ENCODE data around the gene CCDC142.
"Not testable (repeated sequence)": the region's sequence is repeated elsewhere in the genome, so short reads cannot be mapped to it uniquely, and the experiment has no call there.

CCDC142 gene

DNA sequence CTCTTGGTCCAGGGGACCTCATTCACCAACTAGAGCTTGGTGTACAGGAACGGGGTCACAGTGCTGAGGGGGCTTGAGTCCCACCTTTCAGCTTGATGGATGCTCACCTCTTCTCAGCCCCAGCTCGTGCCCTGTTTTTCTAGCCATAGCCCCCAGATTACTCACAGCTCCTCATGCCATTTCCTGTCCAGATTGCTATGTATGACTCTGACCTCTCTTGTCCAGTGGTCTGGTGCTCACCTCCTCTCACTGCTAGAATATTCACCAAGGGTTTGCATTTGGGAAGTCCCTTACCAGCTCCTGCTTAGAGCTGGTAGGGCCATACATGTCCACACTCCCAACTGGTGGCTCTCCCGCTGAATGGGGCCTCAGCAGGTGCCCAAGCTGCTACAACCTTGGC is 10.7 kb upstream of the CCDC142 start:
- ATAC-seq = no peak
- Mint-ChIP-seq H3K27me3 (peaks cover 13% of the 10 kb centered on the region), H3K36me3 (peaks cover 53% of the 10 kb centered on the region), H3K4me3 (no peak overlapping the region), H3K9me3 (no peaks in the 10 kb centered on the region), H3K4me1 (peaks cover 12% of the 10 kb centered on the region), H3K27ac (no peak overlapping the region)

DNA sequence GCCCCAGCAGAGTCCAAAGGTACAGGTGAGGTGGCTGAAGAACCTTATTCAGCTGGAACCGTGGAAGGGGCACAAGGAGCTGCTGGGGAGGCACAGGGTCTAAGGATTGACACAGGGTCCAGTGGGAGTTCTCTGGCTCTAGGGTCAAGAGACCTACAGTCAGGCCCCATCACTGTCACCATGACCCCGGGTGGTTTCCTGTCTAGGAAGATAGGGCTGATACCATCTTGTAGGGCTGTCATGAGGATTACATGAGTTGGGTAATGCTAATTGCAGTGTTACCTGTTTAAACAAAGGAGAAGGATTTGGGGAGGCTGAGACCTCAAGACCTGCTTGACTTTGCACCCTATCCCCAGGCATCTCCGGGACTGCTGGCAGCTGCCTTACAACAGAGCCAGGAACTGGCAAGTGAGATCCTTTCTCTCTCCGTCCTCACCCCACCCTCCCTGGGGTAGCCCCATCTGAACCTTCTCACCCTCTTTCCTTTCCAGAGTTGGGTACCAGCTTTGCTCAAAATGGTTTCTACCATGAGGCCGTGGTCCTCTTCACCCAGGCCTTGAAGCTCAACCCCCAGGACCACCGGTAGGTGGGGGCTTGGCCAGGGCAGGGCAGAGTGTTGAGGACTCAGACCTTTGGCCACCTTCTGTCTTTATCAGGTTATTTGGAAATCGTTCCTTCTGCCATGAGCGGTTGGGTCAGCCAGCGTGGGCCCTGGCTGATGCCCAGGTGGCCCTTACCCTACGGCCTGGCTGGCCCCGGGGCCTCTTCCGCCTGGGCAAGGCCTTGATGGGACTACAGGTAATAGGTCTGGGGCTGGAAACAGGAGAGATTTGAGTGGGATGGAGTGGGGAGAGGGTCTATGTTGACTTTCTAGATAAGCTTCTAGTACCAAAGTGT is 9.1 kb upstream of the CCDC142 start:
- Mint-ChIP-seq H3K36me3 (peaks cover 55% of the 10 kb centered on the region), H3K27ac (no peak overlapping the region), H3K4me3 (no peak overlapping the region), H3K9me3 (no peaks in the 10 kb centered on the region), H3K27me3 (no peaks in the 10 kb centered on the region), H3K4me1 (no peaks in the 10 kb centered on the region)
- no peak for ATAC-seq

DNA sequence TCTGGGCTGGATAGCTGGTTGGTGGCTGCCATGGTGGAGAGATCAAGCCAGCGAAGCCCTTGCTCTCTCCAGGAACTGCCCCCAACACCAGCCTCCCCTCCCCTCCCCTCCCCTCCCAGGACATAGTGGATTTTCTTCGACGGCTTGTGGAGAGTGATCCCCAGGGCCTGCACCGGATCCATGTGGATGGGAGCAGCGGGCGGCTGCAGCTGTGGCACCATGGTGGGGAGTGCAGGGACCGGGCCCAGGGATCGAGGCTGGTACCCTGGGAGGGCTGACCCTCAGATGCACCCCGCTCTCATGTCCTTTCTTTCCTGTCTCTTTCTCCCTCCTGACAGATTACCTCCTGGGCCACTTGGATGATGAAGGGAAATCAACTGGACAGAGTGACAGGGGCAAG is 7.1 kb upstream of the CCDC142 start:
- Mint-ChIP-seq H3K27me3 (no peaks in the 10 kb centered on the region), H3K4me3 (no peak overlapping the region), H3K36me3 (peaks cover 65% of the 10 kb centered on the region), H3K27ac (no peak overlapping the region), H3K4me1 (no peaks in the 10 kb centered on the region), H3K9me3 (no peaks in the 10 kb centered on the region)
- no peak for ATAC-seq

DNA sequence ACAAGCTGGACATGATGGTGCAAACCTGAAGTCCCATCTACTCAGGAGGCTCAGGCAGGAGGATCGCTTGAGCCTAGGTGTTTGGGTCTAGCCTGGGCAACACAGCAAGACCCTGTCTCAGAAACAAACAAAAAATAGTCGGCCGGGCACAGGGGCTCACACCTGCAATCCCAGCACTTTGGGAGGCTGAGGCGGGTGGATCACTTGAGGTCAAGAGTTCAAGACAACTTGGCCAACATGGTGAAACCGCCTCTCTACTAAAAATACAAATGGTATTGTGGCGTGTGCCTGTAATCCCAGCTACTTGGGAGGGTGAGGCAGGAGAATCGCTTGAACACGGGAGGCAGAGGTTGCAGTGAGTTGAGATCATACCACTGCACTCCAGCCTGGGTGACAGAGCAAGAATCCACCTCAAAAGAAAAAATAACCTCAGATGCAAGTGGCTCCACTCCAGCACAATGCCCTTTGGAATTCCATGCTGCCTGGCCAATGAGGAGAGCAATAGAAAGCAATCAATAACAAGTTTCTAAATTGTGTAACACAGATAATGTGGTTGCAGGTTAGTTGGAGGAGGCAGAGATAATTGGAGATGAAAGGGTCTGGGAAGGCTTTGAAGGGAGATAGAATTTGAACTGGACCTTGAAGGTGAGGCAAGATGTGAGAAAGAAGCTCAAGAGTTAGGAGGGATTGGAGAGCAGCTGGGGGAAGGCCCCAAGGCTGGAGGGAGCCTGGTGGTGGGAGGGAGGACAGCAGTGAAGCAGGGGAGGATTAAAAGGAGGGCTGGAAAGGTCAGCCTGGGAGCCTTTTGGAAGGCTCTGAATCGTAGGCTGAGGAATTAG is 6.1 kb upstream of the CCDC142 start:
- H3K27me3 Mint-ChIP-seq = no peaks in the 10 kb centered on the region
- no peak overlapping the region for H3K27ac Mint-ChIP-seq
- no peaks in the 10 kb centered on the region for H3K9me3 Mint-ChIP-seq
- H3K4me3 Mint-ChIP-seq = no peak overlapping the region
- peaks cover 59% of the 10 kb centered on the region for H3K36me3 Mint-ChIP-seq
- ATAC-seq = no peak
- peaks cover under 1% of the 10 kb centered on the region for H3K4me1 Mint-ChIP-seq

DNA sequence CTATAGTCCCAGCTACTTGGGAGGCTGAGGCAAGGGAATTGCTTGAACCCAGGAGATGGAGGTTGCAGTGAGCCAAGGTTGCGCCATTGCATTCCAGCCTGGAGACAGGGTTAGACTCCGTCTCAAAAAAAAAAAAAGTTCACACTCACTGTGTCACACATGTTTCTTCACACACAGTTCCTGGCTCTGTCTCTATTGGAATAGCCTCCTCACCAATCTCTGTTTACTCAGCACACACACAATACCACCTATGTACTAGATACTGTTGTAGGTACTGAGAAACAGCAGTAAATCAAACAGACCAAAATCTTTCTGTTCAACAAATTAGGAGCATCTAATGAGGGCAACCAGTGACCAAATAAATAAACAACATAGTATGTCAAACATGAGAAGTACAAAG is 3.3 kb upstream of the CCDC142 start:
- Mint-ChIP-seq H3K4me1 (peaks cover 19% of the 10 kb centered on the region), H3K9me3 (no peaks in the 10 kb centered on the region), H3K27me3 (no peaks in the 10 kb centered on the region), H3K4me3 (no peak overlapping the region), H3K27ac (no peak overlapping the region), H3K36me3 (peaks cover 35% of the 10 kb centered on the region)
- ATAC-seq = no peak

DNA sequence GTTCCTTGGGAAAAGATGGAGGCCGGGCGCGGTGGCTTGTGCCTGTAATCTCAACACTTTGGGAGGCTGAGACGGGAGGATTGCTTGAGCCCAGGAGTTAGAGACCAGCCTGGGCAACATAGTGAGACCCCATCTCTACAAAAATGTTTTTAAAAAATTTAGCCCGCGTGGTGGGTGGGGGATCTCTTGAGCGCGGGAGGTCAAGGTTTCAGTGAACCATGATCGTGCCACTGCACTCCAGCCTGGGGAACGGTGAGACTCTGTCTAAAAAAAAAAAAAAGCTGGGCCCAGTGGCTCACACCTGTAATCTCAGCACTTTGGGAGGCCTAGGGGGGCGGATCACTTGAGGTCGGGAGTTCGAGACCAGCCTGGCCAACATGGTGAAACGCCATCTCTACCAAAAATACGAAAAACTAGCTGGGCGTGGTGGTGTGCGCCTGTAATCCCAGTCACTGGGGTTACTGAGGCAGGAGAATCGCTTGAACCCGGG is 922 bp upstream of the CCDC142 start:
- peaks cover 32% of the 10 kb centered on the region for H3K36me3 Mint-ChIP-seq

DNA sequence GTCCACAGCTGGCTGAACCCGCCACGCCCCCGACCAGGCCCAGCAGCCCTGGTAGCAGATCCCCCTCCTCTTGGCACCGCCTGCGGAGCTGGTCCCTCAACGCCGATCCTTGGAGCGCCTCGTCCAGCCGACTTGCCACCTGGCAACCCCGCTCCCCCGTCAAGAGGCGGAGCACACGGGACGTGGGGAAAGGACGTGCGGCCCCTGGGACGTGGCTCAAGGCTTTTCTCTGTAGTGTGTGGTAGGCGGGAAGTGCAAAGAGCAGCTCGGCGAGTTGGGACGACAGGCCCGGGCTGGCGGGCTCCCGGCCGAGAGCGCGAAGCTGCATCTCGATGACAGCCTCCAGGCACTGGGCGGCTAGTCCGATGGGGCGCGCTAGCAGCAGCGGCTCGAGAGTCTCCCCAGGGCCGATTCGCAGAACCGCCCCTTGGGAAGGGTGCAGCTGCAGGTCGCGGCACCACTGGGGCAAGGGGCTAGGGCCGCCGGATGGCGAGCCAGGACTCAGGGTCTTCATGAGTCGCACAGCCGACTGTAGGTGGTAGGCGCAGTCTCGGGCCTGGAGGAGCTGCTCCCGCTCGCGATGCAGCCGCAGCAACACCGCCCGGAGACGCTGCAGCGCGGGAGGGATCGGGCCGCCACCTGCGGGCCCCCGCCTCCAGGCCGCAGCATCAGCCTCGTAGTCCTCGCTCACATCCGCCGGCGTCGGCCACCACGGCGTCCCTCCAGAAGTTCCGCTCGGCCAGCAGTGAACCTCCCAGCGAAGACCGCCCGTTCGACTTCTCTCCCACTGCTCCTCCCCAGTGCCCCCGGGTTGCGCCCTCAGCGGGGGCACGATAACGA is 617 bp downstream of the CCDC142 start:
- H3K36me3 Mint-ChIP-seq = peaks cover 38% of the 10 kb centered on the region
- peak overlapping the region; percentile 100 for H3K4me3 Mint-ChIP-seq
- no peaks in the 10 kb centered on the region for H3K9me3 Mint-ChIP-seq
- peaks cover 35% of the 10 kb centered on the region for H3K4me1 Mint-ChIP-seq
- no peaks in the 10 kb centered on the region for H3K27me3 Mint-ChIP-seq
- peak; percentile 79 for ATAC-seq
- peak overlapping the region; percentile 97 for H3K27ac Mint-ChIP-seq

More for the DNA sequence above, 922 bp upstream of the CCDC142 start:
- H3K27ac Mint-ChIP-seq = peak overlapping the region; percentile 97
- ATAC-seq, H3K9me3 Mint-ChIP-seq, H3K27me3 Mint-ChIP-seq: not testable (repeated sequence)
- peaks cover 35% of the 10 kb centered on the region for H3K4me1 Mint-ChIP-seq
- H3K4me3 Mint-ChIP-seq = peak overlapping the region; percentile 100

DNA sequence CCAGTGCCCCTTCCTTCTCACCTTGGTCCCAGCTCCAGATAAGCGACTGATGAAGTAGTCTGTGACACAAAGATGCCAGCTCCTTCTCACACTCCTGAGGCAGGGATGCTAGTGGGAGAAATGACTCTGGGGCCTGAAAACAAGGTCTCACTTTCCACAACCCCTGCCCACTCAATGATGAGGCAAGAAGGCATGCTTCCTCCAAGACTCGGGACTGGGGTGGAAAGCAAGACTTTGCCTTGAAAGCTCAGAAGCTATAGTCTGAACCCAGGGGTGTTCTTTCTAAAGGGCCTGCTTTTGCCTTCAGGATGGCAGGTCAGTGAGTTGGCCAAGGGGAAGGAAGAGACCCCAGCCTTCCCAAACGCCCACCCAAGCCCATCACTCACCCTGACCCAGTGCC is 1.4 kb downstream of the CCDC142 start:
- Mint-ChIP-seq H3K9me3 (no peaks in the 10 kb centered on the region), H3K27ac (peak overlapping the region; percentile 97), H3K4me3 (peak overlapping the region; percentile 100), H3K36me3 (peaks cover 31% of the 10 kb centered on the region), H3K27me3 (no peaks in the 10 kb centered on the region), H3K4me1 (peaks cover 35% of the 10 kb centered on the region)
- no peak for ATAC-seq

DNA sequence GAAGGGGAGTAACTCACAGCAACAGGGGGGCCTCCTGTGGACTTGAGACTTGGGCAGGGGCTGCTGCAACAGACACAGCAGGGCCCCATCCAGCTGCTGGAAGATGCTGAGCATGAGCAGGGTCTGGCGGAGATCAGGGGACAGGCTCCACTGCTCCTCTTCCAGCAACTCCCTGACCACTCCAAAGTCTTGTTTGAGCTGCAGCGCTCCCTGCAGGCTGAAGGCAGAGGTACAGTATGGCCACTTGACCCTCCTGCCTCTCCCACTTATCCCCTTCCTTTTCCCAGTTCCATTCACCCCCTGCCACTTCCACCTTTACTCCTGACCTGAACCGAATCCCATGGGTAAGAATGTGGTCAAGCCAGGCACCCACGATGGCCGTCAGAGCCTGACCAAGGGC is 7.9 kb downstream of the CCDC142 start:
- ATAC-seq = no peak
- Mint-ChIP-seq H3K27ac (no peak overlapping the region), H3K27me3 (no peaks in the 10 kb centered on the region), H3K36me3 (peaks cover 37% of the 10 kb centered on the region), H3K4me1 (peaks cover 28% of the 10 kb centered on the region), H3K9me3 (no peaks in the 10 kb centered on the region), H3K4me3 (no peak overlapping the region)

DNA sequence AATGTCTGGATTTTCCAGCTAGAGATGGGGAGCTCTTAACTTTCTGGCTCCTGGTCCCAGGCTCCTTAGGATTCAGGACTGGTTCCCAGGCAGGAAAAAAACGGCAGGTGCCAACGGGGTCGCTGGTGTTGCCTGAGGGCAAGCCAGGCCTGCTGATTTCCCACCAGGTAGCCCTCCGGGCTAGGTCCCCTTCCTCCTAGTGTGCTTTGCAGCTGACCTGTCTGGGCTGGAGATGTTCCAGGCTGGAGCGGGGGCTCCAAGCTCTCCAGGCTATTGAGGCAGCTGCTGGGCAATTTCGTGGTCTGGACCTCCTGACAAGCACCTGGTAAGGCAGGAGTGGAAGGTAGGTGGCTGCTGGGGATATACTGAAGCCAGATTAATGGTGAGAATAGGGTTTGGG is 8.3 kb downstream of the CCDC142 start:
- H3K27ac Mint-ChIP-seq = no peak overlapping the region
- H3K4me3 Mint-ChIP-seq = no peak overlapping the region
- H3K9me3 Mint-ChIP-seq = no peaks in the 10 kb centered on the region
- H3K4me1 Mint-ChIP-seq = peaks cover 29% of the 10 kb centered on the region
- H3K27me3 Mint-ChIP-seq = no peaks in the 10 kb centered on the region
- no peak for ATAC-seq
- H3K36me3 Mint-ChIP-seq = peaks cover 38% of the 10 kb centered on the region

DNA sequence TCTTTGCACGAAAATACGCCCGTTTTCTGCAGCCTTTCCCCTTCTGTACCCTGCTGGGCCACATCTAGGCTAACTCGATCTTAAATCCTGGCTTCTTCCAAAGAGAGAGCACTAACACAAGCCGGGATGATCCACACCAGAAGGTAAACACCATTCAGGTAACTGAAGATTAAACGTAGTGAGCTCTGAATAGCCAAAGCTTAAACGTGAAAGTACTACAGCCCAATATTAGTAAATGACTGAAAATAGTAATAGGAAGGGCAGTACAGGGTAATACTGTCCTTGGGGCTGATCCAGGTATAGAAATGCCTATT is 9.9 kb downstream of the CCDC142 start:
- ATAC-seq = no peak

DNA sequence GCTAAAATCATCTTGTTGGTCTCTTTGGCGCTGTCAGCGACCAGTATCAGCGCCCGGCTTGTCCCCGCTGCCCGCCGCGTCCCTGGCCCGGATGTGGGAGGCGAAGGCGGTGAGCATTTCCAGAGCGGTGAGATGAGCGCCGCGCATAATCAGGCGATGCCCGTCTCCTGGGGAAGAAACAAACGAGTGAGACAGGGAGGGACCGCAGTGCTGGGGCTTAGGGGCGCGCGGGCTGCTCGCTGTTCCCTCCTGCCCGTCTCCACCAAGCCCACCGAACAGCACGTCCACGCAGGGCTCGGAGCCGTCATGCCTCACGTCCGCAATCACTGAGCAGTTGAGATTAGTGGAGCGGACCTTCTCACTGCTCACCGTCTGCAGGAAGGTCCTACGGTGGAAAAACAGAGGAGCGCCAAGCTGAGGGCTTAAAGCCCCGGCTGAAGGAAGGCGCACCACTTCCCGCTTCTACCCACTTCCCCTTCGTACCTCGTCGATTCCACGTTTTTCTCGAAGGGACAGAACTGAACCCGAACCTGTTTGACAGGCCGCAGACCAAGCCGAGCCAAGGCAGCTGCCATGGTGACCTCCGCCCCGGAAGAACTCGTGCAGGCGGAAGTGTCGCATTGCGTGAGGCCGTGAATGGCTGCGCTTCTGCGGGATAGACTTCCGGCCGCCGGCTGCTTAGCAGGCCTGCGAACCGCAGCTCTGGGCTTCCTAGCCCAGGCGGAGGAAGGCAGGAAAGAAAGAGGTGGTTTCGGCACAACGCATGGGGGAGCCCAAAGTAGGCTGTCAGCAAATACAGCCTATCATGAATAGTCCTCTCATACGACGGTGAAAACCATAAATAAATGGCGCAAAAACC is 10.5 kb downstream of the CCDC142 start, which contains the start of gene MRPL53:
Gene MRPL53 (minus strand): TSS at position 595 of the 859 bp plus-strand sequence. CDS start 20 bp downstream, at position 575.
- Mint-ChIP-seq H3K4me1 (peaks cover 24% of the 10 kb centered on the region), H3K27me3 (no peaks in the 10 kb centered on the region), H3K9me3 (no peaks in the 10 kb centered on the region), H3K27ac (peak within 1 kb of the TSS; percentile 96), H3K36me3 (peaks cover 27% of the 10 kb centered on the region), H3K4me3 (peak within 1 kb of the TSS; percentile 98)
- peak; percentile 98 for ATAC-seq

More for the DNA sequence above, 9.9 kb downstream of the CCDC142 start:
- H3K27ac Mint-ChIP-seq = peak overlapping the region; percentile 96
- no peaks in the 10 kb centered on the region for H3K27me3 Mint-ChIP-seq
- H3K4me3 Mint-ChIP-seq = peak overlapping the region; percentile 98
- H3K36me3 Mint-ChIP-seq = peaks cover 32% of the 10 kb centered on the region
- peaks cover 24% of the 10 kb centered on the region for H3K4me1 Mint-ChIP-seq
- H3K9me3 Mint-ChIP-seq = no peaks in the 10 kb centered on the region

DNA sequence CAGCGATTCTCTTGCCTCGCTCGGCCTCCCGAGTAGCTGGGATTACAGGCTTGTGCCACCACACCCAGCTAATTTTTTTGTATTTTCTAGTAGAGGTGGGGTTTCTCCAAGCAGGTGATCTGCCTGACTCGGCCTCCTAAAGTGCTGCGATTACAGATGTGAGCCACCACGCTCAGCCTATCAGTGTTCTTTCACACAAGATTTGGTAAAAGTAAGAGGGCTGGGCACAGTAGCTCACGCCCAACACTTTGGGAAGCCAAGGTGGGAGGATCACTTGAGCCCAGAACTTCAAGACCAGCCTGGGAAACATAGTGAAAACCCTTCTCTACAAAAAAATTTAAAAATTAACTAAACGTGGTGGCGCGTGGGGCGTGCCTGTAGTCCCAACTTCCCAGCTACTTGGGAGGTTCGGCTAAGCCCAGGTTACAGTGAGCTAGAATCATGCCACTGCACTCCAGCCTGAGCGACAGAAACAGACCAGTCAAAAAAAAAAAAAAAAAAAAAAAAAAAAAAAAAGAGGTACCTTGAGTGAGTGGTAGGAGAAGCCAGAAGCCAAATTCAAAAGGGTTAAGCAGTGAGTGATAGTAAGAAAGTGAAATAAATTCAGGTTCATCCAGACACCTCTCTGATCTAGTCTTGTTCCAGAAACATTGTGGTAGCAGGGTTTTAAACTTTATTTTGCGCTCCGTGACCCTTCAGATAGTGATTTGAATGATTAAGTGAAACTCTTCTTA is 11.3 kb downstream of the CCDC142 start:
- peak overlapping the region; percentile 98 for H3K4me3 Mint-ChIP-seq
- no peak for ATAC-seq
- peaks cover 26% of the 10 kb centered on the region for H3K36me3 Mint-ChIP-seq
- no peaks in the 10 kb centered on the region for H3K9me3 Mint-ChIP-seq
- H3K4me1 Mint-ChIP-seq = peaks cover 24% of the 10 kb centered on the region
- peak overlapping the region; percentile 96 for H3K27ac Mint-ChIP-seq
- H3K27me3 Mint-ChIP-seq = no peaks in the 10 kb centered on the region

Measured in stimulated activated memory B cell treated with anti-CD40 and anti-IgM and Interleukin-4, amounts not matched to agents 10 μg/mL and 1 μg/mL and 100 μg/mL, for 72 hours (primary cell).